GM18511 (cell line): Measurements from ENCODE around the gene ALDH1L1.

Source experiments
- ATAC-seq: cut with Tn5 transposase; IDR thresholded peaks from one replicate; pipeline ENCODE4 v1.9.1; 2021; ENCODE audit warnings: mild to moderate bottlenecking, moderate library complexity; ENCODE audit not compliant: unreplicated experiment

Gene ALDH1L1

GRCh38 chr3:126124148-126124868 is 56.1 kb downstream of the ALDH1L1 start:
- no peak for ATAC-seq

DNA sequence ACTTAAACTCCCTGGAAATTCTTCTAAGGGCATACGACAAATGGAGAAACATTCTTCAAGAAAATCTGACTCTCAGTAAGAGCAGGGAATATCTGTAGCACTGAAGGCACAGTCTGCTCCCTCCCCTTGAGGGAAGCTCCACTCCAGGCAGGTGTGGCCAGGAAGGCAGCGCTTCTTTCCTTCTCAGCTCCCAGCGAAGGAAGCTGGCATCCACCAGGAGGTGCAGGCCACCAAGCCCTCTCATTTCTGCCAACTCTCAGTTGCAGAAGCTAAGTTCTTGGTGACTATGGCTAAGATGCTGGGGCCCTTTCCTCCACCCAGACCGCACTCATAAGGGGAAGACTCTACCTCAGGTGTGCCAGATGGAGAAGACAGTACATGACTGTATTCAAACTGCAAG is 58.8 kb downstream of the ALDH1L1 start:
- ATAC-seq, result no peak

DNA sequence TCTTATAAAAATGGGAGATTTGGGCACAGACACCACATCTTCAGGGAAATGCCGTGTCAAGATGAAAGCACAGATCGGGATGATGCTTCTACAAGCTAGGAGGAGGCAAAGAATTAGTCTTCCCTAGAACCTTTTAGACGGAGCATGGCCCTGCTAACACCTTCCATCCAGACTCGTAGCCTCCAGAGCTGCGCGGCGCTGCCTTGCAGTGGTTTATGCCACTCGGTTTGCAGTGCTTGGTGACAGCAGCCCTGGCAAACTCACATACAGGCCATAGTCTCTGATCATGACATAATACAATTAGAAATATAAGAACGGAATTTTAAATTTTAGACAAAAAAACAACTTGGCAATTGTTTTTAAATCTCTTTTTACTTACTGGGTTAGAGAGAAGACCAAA is 59.3 kb downstream of the ALDH1L1 start:
- ATAC-seq, result no peak

DNA sequence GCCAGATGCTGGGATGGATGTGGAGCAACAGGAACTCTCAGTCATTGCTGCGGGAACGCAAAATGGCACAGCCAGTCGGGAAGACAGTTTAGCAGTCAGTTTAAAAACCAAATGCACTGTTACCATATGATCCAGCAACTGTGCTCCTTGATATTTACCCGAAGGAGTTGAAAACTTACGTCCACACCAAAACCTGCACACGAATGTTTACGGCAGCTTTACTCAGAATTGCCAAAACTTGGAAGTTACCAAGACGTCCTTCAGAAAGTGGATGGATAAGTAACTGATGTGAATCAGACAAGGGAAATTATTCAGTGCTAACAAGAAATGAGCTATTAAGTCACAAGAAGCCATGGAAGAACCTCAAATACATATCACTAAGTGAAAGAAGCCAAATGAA is 60.4 kb downstream of the ALDH1L1 start:
- ATAC-seq, result no peak

- no peak for ATAC-seq
Observed at GRCh38 chr3:126119008-126119675, 61.2 kb downstream of the ALDH1L1 start.

DNA sequence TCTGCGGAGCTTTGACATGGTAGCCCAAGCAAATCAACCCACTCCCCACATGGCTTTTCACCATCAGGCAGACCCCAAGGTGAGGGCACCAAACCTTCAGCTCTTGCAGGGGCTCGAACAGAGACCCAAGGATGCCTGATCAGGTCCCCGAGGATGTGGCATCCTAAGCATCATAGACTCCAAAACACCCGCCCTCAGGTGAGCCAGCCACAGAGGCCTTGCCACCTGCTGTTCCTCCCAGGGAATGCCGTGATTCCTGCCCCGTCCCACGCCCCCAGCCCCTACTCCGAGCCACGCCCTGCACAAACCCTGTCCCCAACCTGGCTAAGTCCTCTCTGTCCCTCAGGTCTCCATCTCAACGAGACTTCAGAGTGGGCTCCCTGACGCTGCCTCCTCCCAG is 61.8 kb downstream of the ALDH1L1 start:
- no peak for ATAC-seq

- no peak for ATAC-seq
Observed at GRCh38 chr3:126117786-126118185, 62.6 kb downstream of the ALDH1L1 start.

- ATAC-seq, result no peak
Observed at GRCh38 chr3:126117212-126117611, 63.2 kb downstream of the ALDH1L1 start.

DNA sequence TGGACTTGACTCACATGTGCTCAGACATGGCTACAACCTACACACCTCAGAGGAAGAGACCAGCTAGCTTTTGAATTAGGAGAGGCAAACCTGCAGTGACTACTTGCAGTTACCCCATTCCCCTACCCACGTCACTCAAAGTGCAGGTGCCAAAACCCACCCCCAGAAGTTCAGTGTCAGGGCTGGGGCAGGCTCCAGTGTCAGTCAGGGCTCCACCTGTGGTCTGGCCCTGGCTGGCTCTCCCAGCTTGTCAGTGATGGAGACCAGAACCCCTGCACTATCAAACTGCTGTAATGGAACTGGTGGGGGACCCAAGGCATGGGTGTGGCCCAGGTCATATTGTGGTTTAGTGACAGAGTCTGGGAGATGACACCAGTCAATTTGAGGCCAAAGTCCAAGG is 63.9 kb downstream of the ALDH1L1 start:
- ATAC-seq, result no peak

DNA sequence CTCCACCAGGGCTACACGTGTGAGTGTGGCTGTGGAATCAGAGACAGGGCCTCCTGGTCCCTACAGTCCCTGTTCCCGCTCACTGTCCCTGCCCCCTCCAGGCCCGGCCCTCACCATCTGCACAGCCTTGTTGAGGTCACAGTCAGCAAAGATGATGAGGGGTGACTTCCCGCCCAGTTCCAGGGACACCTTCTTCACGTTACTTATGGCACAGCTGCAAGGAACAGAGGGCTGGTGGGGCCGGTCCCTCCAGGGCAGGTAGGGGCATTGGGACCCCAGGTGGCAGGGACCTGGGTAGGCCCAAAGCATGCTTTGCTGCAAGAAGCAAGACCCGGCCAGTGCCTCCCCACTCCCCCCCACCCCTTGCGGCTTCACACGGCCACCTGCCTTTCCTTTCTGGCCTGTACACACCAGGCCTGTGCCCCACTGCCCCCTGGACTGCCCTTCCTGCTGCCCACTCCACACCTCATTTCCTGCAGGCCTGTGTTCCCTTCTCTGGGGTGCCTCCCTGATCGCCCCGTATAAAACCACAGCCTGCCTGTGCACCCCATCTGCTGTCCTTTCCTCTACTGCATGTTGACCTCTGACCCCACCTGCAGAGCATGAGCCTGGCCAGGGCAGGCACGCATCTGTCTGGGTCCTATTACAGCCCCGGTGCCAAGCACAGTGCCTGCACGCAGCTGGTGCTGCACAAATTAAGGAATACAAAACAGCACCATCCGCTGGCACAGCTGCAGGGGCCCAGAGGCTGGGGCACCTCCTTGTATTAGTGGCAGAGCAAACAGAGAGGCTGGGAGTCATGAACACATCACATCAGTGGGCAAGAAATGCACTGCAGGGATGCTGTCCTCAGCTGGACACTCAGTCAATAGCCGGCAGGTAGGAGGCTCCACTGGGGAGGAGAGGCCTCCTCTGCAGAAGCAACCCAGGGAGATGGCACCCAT is 65.7 kb downstream of the ALDH1L1 start:
- ATAC-seq, result no peak

DNA sequence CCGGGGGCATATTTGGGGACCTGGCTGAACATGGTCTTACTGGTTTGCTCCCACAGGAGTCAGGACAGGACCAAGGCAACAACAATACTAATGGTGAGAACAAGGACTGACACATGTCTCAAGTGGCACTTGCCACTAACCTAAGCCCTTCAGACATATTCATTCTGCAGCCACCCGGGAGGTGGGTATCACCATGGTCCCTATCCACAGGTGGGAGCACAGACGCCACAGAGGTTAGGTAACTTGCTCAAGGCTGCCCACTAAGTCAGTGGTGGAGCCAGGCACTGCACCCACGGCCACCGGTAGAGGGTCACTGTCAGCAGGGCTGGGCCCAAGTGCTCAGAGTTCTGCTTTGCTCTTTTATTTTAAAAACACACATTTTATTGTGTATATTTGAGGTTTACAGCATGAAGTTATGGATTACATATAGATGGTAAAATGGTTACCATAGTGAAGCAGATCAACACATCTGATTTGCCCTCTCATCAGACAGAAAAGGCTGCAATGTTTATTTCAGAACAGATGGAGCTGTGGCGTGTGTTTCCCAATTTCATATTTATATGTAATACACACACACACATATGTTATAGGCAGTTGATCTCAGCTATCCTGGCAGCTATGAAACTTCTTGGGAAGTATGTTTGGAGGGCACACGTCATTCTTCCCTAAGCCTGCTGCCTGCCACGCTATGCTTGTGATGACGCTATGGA is 66.5 kb downstream of the ALDH1L1 start:
- ATAC-seq, result peak; percentile 46

- ATAC-seq, result no peak
Observed at GRCh38 chr3:126113238-126113555, 67.2 kb downstream of the ALDH1L1 start.

- no peak for ATAC-seq
Observed at GRCh38 chr3:126112531-126113237, 67.7 kb downstream of the ALDH1L1 start.

GRCh38 chr3:126111566-126112475 is 68.6 kb downstream of the ALDH1L1 start:
- no peak for ATAC-seq

- ATAC-seq, result no peak
Observed at GRCh38 chr3:126111126-126111551, 69.2 kb downstream of the ALDH1L1 start.

DNA sequence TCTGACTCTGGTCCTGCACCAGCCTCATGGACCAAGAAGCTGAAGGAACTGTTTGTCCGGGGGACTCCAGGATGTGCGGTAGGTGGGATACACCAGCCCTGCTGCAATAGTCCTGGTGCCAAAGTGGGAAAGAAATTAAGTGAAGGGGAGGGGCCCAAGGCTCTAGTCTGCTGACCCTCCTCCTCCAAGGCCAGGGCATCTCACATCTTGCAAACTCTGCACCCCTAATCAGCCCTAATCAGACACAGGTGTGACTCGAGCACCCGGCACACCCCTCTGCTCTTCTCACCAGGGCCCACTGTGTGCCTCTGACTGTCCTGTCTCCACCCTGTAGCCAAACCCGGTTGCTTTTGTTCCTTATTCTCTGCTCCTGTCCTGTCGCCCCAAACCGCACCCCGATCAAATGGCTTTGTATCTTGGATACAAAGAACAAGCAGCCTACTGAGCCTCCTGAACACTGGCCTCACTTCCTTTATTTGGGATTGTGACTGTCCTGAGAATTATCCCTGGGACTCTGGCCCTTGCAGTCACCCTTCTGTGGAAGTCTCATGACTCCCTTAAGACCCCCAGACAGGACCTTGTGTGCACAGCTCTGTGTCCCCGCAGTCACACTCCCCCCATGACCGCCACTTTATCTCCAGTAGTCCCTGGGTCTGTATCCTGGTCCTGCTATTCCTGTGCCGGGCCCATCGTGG is 69.8 kb downstream of the ALDH1L1 start:
- no peak for ATAC-seq

DNA sequence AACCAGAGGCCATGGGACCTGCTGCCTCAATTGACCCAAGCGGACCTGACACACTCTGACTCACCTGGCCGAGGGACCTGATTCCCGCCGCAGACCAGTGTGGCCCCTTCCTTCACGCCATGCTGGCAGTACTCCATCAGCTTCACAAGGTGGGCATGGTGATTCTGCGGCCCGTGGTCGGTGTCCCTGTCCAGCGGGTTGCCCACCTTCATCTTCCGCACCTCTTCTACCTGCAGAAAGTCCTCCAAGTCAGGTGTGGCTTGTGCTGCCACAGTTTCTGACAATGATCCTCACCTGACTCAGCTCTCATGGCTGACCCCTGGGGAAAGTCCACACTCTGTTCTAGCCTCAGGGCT is 70.5 kb downstream of the ALDH1L1 start:
- no peak for ATAC-seq

DNA sequence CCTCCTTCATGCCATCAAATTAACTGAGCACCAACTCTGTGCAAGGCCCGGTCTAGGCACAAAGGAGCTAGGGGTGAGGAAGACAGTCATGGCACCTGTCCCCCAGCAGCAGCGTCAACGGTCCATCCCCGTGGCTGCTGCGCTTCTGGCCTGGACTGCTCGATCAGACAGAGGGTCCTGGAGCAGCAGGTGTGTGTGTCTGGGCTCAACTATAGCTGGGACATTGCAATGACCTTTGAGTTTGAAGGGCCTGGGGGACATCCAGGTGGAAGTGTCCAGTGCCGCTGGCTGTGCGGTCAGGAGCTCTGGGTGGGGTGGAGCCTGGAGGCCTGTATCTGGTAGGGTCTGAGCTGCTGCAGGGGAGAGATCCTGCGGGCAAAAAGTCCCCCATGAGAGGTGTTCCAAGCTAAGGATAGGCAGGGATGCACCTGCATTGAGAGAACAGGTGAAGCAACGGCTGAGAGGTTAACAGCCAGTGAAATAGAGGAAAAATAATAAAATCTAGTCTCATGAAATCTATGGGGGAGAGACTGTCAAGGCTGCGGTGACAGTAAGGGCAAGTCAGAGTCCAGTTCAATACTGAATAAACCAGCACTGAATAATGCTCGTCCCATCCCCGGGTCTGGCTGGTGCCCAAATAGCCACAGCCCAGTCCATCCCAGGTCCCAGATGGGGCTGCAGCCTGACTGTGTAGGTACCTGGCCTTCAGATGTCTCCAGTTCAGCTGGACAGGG is 71.1 kb downstream of the ALDH1L1 start:
- ATAC-seq, result no peak
